Astrocyte (in vitro differentiated cells and primary cell): Measurements from ENCODE around the gene CDK8. TPM values are rescaled to one million over a fixed set of nuclear protein-coding genes. Genes with fewer than 3 reads are reported as not detected.

Source experiments
- DNase-seq: peaks from one replicate; pipeline ENCODE4 v3.0.0-alpha.2; 2010; ENCODE audit warnings: low read depth
- FAIRE-seq: peaks from 2 replicates; lab custom pipeline; 2011; peaks lifted over from hg19 to GRCh38; lab: Jason Lieb, UNC
- H2AFZ ChIP-seq: 2 replicates; pipeline ENCODE4 v1.6.0; 2012; ENCODE audit warnings: low read depth, low read length, inconsistent platforms
- H3K27ac ChIP-seq: 2 replicates; pipeline ENCODE4 v1.5.1; 2011; ENCODE audit warnings: low read depth, low read length, inconsistent platforms
- H3K27me3 ChIP-seq: 2 replicates; pipeline ENCODE4 v1.6.0; 2011; ENCODE audit warnings: low read length, inconsistent platforms; ENCODE audit not compliant: insufficient read depth
- H3K36me3 ChIP-seq: 2 replicates; pipeline ENCODE4 v1.5.1; 2011; ENCODE audit warnings: low read length, inconsistent platforms; ENCODE audit not compliant: insufficient read depth
- H3K4me1 ChIP-seq: 2 replicates; pipeline ENCODE4 v1.5.1; 2011; ENCODE audit warnings: low read length, inconsistent platforms; ENCODE audit not compliant: insufficient read depth
- H3K4me2 ChIP-seq: 2 replicates; pipeline ENCODE4 v1.6.0; 2012; ENCODE audit warnings: low read length, inconsistent platforms
- H3K4me3 ChIP-seq: 2 replicates; pipeline ENCODE4 v1.5.1; 2011; ENCODE audit warnings: low read depth, mild to moderate bottlenecking, low read length, inconsistent platforms; ENCODE audit not compliant: insufficient read depth
- H3K79me2 ChIP-seq: 2 replicates; pipeline ENCODE4 v1.6.0; 2012; ENCODE audit warnings: mild to moderate bottlenecking, low read length, inconsistent platforms; ENCODE audit not compliant: insufficient read depth
- H3K9ac ChIP-seq: 2 replicates; pipeline ENCODE4 v1.6.0; 2012; ENCODE audit warnings: mild to moderate bottlenecking, low read length, inconsistent platforms
- H3K9me3 ChIP-seq: 2 replicates; pipeline ENCODE4 v1.5.1; 2012; ENCODE audit warnings: low read depth, mild to moderate bottlenecking, low read length, inconsistent platforms; ENCODE audit not compliant: insufficient read depth
- H4K20me1 ChIP-seq: 2 replicates; pipeline ENCODE4 v1.6.0; 2012; ENCODE audit warnings: low read length, inconsistent platforms; ENCODE audit not compliant: insufficient read depth
- H3K27ac Mint-ChIP-seq: one replicate; pipeline ENCODE4 v1.8.0; 2021; ENCODE audit warnings: mild to moderate bottlenecking, mixed read lengths; ENCODE audit not compliant: unreplicated experiment
- H3K27me3 Mint-ChIP-seq: one replicate; pipeline ENCODE4 v1.8.0; 2021; ENCODE audit warnings: low read depth, mixed read lengths; ENCODE audit not compliant: unreplicated experiment
- H3K36me3 Mint-ChIP-seq: one replicate; pipeline ENCODE4 v1.8.0; 2021; ENCODE audit warnings: low read depth, mixed read lengths; ENCODE audit not compliant: unreplicated experiment
- H3K4me1 Mint-ChIP-seq: one replicate; pipeline ENCODE4 v1.8.0; 2021; ENCODE audit warnings: low read depth, mixed read lengths; ENCODE audit not compliant: unreplicated experiment
- H3K4me3 Mint-ChIP-seq: one replicate; pipeline ENCODE4 v1.8.0; 2021; ENCODE audit warnings: mild to moderate bottlenecking, moderate library complexity, mixed read lengths; ENCODE audit not compliant: unreplicated experiment
- H3K9me3 Mint-ChIP-seq: one replicate; pipeline ENCODE4 v1.8.0; 2021; ENCODE audit warnings: mild to moderate bottlenecking, mixed read lengths; ENCODE audit not compliant: unreplicated experiment
- EZH2 ChIP-seq: IDR thresholded peaks from 2 replicates; pipeline ENCODE4 v1.6.1; 2012; ENCODE audit warnings: mild to moderate bottlenecking, low read length, inconsistent platforms; ENCODE audit not compliant: insufficient read depth
- total RNA-seq: library from RNA; stranded (reverse); gene quantifications from 2 replicates; pipeline ENCODE4 v1.2.1, GENCODE V29; 2021
- TF ChIP-seq, protein P1 (sequence below): IDR thresholded peaks from 2 replicates; pipeline ENCODE4 v1.5.1; 2011; ENCODE audit warnings: low read depth, mild to moderate bottlenecking, inconsistent platforms, low read length, moderate library complexity; ENCODE audit not compliant: insufficient read depth

The CDK8 gene
- total RNA-seq, 1 donor from 2014 or later: 32.4 TPM

DNA sequence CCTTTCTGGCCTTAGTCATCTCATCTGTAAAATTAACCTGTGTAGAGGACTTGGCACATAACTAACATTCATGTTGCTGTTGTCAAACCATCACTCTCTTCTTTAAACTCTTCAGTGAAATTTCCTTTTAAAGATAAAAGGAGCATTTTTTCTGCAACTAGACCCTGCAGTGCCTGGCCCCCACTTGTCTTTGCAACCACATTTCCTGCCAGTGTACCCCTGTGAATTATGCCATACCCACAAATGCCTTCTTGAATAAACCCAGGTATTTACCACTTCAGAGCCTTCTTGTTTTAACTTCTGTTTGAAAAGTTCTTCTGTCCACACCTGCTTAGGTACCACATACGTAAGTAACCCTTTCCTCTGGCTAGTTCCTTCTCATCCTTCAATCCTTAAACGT lies 118.8 kb downstream of the CDK8 start:
- H3K79me2 ChIP-seq: no peaks in the 10 kb centered on the region
- DNase-seq: no peak
- H3K27ac ChIP-seq: no peak overlapping the region
- FAIRE-seq: no peak
- no peak overlapping the region for H3K4me3 ChIP-seq
- no peaks in the 10 kb centered on the region for H4K20me1 ChIP-seq
- H3K4me2 ChIP-seq: no peak overlapping the region
- H2AFZ ChIP-seq: no peak overlapping the region
- H3K9ac ChIP-seq: no peak overlapping the region
- H3K36me3 Mint-ChIP-seq: peaks cover 2% of the 10 kb centered on the region
- no peaks in the 10 kb centered on the region for H3K4me1 ChIP-seq
- no peaks in the 10 kb centered on the region for H3K4me1 Mint-ChIP-seq
- no peaks in the 10 kb centered on the region for H3K36me3 ChIP-seq
- H3K27ac Mint-ChIP-seq: peak overlapping the region; percentile 23
- no peaks in the 10 kb centered on the region for H3K27me3 Mint-ChIP-seq
- H3K4me3 Mint-ChIP-seq: no peak overlapping the region
- no peaks in the 10 kb centered on the region for H3K9me3 Mint-ChIP-seq
- no peaks in the 10 kb centered on the region for H3K27me3 ChIP-seq
- no peak for TF ChIP-seq EZH2
- TF ChIP-seq, protein P1, sequence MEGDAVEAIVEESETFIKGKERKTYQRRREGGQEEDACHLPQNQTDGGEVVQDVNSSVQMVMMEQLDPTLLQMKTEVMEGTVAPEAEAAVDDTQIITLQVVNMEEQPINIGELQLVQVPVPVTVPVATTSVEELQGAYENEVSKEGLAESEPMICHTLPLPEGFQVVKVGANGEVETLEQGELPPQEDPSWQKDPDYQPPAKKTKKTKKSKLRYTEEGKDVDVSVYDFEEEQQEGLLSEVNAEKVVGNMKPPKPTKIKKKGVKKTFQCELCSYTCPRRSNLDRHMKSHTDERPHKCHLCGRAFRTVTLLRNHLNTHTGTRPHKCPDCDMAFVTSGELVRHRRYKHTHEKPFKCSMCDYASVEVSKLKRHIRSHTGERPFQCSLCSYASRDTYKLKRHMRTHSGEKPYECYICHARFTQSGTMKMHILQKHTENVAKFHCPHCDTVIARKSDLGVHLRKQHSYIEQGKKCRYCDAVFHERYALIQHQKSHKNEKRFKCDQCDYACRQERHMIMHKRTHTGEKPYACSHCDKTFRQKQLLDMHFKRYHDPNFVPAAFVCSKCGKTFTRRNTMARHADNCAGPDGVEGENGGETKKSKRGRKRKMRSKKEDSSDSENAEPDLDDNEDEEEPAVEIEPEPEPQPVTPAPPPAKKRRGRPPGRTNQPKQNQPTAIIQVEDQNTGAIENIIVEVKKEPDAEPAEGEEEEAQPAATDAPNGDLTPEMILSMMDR: no peak
- no peaks in the 10 kb centered on the region for H3K9me3 ChIP-seq

DNA sequence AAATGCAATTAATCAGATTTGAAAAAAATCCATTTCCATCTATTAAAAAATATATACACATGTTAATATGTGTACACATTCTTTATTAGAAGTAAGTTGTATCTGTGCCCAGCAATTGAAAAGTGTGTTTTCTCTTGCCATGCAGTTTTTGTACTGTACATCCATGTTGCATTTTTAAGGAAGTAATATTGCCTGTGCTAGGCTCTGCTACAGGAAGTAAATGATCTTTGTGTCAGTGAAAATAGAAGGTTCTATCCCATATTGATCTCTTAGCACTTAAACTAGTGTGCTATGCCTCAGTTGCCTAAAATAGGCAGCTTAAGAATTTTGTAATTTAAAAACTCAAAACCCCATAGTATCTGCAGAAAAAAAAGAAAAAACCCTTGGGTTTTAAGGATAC lies 122.5 kb downstream of the CDK8 start:
- Mint-ChIP-seq H3K27me3 (no peaks in the 10 kb centered on the region), H3K9me3 (no peaks in the 10 kb centered on the region), H3K27ac (no peak overlapping the region), H3K4me1 (peaks cover 4% of the 10 kb centered on the region), H3K4me3 (no peak overlapping the region), H3K36me3 (peaks cover 2% of the 10 kb centered on the region)
- no peak overlapping the region for H3K27ac ChIP-seq
- FAIRE-seq (no peak), DNase-seq (no peak)
- H3K36me3 ChIP-seq: no peaks in the 10 kb centered on the region
- H3K9ac ChIP-seq: no peak overlapping the region
- TF ChIP-seq, protein P1: no peak
- no peak for TF ChIP-seq EZH2
- no peak overlapping the region for H3K4me3 ChIP-seq
- no peaks in the 10 kb centered on the region for H3K9me3 ChIP-seq
- H3K4me2 ChIP-seq: no peak overlapping the region
- no peaks in the 10 kb centered on the region for H4K20me1 ChIP-seq
- H2AFZ ChIP-seq: no peak overlapping the region
- no peaks in the 10 kb centered on the region for H3K79me2 ChIP-seq
- H3K27me3 ChIP-seq: no peaks in the 10 kb centered on the region
- no peaks in the 10 kb centered on the region for H3K4me1 ChIP-seq

DNA sequence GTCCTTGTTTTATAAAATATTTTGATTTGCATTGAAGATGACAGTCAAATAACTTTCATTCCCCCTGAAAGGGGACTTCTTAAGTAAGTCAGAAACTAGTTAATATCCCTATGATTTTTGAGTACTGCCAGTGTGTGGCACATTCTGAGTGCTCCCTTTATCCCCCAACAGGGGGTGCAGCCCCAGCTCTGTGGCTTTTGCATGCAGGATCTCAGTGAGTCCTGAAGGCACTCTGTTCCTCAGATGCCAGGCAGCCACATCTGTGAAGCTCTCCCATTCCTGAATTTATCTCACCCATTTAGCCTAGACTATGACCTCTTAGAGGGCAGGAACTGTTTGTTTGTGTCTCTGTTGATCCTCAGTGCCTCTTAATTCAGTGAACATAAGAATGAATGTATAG lies 123.1 kb downstream of the CDK8 start:
- no peak overlapping the region for H2AFZ ChIP-seq
- H3K36me3 Mint-ChIP-seq: peaks cover 2% of the 10 kb centered on the region
- peaks cover 4% of the 10 kb centered on the region for H3K4me1 Mint-ChIP-seq
- H3K4me2 ChIP-seq: no peak overlapping the region
- no peak overlapping the region for H3K4me3 ChIP-seq
- H3K79me2 ChIP-seq: no peaks in the 10 kb centered on the region
- H3K9me3 Mint-ChIP-seq: no peaks in the 10 kb centered on the region
- H3K9me3 ChIP-seq: no peaks in the 10 kb centered on the region
- no peak overlapping the region for H3K9ac ChIP-seq
- no peak overlapping the region for H3K4me3 Mint-ChIP-seq
- H3K27me3 ChIP-seq: no peaks in the 10 kb centered on the region
- H3K27ac Mint-ChIP-seq: no peak overlapping the region
- no peaks in the 10 kb centered on the region for H3K36me3 ChIP-seq
- TF ChIP-seq EZH2: no peak
- TF ChIP-seq, protein P1: peak; percentile 18
- no peak overlapping the region for H3K27ac ChIP-seq
- FAIRE-seq (peak; percentile 70), DNase-seq (no peak)
- H3K4me1 ChIP-seq: no peaks in the 10 kb centered on the region
- H4K20me1 ChIP-seq: no peaks in the 10 kb centered on the region
- H3K27me3 Mint-ChIP-seq: no peaks in the 10 kb centered on the region
